ENCODE measurements around the gene RAB35. TPM values are rescaled to one million over a fixed set of nuclear protein-coding genes. Genes with fewer than 3 reads are reported as not detected.
A peak's percentile ranks its signal among the peaks of the same experiment; 100 is the strongest.

Gene RAB35
- total and polyA plus RNA-seq, 9 of the 15 experiments (the other 6 are each of a cell fraction or from before 2014, with no cell fraction given) = 0.65 to 76.3 (median 38.9) TPM

DNA sequence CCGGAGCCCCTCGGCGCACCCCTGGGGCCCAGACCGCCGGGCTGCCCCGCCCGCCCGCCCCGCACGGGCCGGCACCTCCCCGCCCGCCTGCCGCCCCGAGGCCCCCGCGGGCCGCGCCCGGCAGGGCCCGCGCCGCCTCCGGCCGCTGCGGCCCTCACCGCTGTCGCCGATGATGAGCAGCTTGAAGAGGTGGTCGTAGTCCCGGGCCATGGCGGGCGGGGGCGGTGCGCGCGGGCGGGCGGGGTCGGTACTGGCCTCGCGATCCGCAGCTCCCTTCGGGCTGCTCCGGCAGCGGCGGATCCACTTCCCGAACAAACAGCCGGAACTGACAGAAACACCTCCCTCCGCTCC is at the start of gene RAB35 (continued):
- TF ChIP-seq ZNF592 (IDR thresholded peaks at IDR 0.05) = no peak
- TF ChIP-seq CREM (IDR thresholded peaks at IDR 0.05; ENCODE audit: low read depth) = no peak
- 0 out of 2 replicates have a peak, but pooled peaks have one; percentile 11 for TF ChIP-seq ZBTB7A (IDR thresholded peaks at IDR 0.05; ENCODE audit: borderline replicate concordance, control insufficient read depth, low read depth, low read length)
- peak; percentile 78 for TF ChIP-seq GABPA (tag; conservative IDR thresholded peaks at IDR 0.05; ENCODE audit: low read depth)
- 0 out of 4 replicates have a peak, but pooled peaks of 1 of the 2 experiments have one; percentile 23 for TF ChIP-seq ETV6 (IDR thresholded peaks at IDR 0.05; ENCODE audit: borderline replicate concordance in 1 of 2, low read depth in 2 of 2, low read length in 1 of 2)
- TF ChIP-seq ETV6 (CRISPR knock-in tag; IDR thresholded peaks at IDR 0.05; ENCODE audit: borderline replicate concordance) = no peak
- TF ChIP-seq SREBF1 (IDR thresholded peaks at IDR 0.05; ENCODE audit: borderline replicate concordance, low read depth, low read length) = no peak
- TF ChIP-seq, protein P1, sequence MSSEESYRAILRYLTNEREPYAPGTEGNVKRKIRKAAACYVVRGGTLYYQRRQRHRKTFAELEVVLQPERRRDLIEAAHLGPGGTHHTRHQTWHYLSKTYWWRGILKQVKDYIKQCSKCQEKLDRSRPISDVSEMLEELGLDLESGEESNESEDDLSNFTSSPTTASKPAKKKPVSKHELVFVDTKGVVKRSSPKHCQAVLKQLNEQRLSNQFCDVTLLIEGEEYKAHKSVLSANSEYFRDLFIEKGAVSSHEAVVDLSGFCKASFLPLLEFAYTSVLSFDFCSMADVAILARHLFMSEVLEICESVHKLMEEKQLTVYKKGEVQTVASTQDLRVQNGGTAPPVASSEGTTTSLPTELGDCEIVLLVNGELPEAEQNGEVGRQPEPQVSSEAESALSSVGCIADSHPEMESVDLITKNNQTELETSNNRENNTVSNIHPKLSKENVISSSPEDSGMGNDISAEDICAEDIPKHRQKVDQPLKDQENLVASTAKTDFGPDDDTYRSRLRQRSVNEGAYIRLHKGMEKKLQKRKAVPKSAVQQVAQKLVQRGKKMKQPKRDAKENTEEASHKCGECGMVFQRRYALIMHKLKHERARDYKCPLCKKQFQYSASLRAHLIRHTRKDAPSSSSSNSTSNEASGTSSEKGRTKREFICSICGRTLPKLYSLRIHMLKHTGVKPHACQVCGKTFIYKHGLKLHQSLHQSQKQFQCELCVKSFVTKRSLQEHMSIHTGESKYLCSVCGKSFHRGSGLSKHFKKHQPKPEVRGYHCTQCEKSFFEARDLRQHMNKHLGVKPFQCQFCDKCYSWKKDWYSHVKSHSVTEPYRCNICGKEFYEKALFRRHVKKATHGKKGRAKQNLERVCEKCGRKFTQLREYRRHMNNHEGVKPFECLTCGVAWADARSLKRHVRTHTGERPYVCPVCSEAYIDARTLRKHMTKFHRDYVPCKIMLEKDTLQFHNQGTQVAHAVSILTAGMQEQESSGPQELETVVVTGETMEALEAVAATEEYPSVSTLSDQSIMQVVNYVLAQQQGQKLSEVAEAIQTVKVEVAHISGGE (CRISPR knock-in tag; IDR thresholded peaks at IDR 0.05) = peak in 1 of 3 experiments; percentile 81; a peak in 2 of 6 replicates
- TF ChIP-seq ZNF444 (CRISPR knock-in tag; IDR thresholded peaks at IDR 0.05) = no peak
- no peak for TF ChIP-seq RAD21 (CRISPR knock-in tag; conservative IDR thresholded peaks at IDR 0.05 in 1 of 2, IDR thresholded peaks at IDR 0.05 in 1 of 2)
- no peak for TF ChIP-seq MAX (CRISPR knock-in tag; IDR thresholded peaks at IDR 0.05)
- no peak for TF ChIP-seq KDM5B (IDR thresholded peaks at IDR 0.05; ENCODE audit: insufficient replicate concordance, low read depth, low read length)
- TF ChIP-seq ZNF764 (CRISPR knock-in tag; IDR thresholded peaks at IDR 0.05; ENCODE audit: low read depth) = no peak
- TF ChIP-seq RBBP5 (IDR thresholded peaks at IDR 0.05; ENCODE audit: borderline replicate concordance, insufficient read depth, low read length, poor library complexity, severe bottlenecking) = peak; percentile 2
- TF ChIP-seq GATA2 (CRISPR knock-in tag; IDR thresholded peaks at IDR 0.05) = no peak
- peak; percentile 90; the same call in 1 of the 2 replicates for TF ChIP-seq ZNF263 (CRISPR knock-in tag; IDR thresholded peaks at IDR 0.05; ENCODE audit: borderline replicate concordance)
- TF ChIP-seq, protein P2, sequence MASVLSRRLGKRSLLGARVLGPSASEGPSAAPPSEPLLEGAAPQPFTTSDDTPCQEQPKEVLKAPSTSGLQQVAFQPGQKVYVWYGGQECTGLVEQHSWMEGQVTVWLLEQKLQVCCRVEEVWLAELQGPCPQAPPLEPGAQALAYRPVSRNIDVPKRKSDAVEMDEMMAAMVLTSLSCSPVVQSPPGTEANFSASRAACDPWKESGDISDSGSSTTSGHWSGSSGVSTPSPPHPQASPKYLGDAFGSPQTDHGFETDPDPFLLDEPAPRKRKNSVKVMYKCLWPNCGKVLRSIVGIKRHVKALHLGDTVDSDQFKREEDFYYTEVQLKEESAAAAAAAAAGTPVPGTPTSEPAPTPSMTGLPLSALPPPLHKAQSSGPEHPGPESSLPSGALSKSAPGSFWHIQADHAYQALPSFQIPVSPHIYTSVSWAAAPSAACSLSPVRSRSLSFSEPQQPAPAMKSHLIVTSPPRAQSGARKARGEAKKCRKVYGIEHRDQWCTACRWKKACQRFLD (CRISPR knock-in tag; IDR thresholded peaks at IDR 0.05) = no peak
